ENCODE measurements around the gene ABCA4. TPM values are rescaled to one million over a fixed set of nuclear protein-coding genes. Genes with fewer than 3 reads are reported as not detected.

ABCA4 gene
- total RNA-seq, 4 donors from 2014 or later, result 2.1 to 7.5 (median 5.0) TPM

DNA sequence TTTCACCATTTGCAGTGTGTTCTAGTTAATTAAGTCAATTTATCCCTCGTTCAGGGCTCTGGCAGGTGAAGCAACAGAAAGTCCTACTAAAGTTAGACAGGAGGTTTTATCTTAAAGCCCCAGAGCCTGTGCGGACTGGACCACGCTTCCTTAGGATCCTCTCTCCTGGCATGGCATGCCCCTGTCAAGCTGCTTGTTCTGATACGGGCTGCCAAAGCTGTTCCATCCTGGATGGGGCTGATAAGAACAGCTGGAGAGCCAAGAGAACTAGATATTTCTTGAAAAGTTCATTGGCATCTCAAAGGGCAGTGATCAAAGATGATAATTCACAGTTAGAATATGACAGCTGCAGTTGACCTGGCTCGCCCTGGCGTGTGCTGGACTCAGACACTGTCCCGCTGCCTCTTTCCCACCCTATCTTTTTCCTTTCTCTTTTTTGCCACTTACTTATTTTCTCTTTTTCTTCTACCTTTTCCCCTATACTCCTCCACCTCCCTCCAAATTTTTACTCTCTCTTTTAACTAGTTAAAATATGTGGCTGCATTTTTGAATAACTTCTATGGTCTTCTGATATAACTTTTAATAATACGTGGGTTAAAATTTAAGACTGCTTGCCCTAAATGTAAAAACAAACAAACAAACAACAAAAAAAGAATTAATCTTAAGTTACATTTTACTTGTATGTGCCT, 96.7 kb downstream of the ABCA4 start:
- DNase-seq, result no peak
- TF ChIP-seq, protein P1, sequence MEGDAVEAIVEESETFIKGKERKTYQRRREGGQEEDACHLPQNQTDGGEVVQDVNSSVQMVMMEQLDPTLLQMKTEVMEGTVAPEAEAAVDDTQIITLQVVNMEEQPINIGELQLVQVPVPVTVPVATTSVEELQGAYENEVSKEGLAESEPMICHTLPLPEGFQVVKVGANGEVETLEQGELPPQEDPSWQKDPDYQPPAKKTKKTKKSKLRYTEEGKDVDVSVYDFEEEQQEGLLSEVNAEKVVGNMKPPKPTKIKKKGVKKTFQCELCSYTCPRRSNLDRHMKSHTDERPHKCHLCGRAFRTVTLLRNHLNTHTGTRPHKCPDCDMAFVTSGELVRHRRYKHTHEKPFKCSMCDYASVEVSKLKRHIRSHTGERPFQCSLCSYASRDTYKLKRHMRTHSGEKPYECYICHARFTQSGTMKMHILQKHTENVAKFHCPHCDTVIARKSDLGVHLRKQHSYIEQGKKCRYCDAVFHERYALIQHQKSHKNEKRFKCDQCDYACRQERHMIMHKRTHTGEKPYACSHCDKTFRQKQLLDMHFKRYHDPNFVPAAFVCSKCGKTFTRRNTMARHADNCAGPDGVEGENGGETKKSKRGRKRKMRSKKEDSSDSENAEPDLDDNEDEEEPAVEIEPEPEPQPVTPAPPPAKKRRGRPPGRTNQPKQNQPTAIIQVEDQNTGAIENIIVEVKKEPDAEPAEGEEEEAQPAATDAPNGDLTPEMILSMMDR (IDR thresholded peaks at IDR 0.05), result no peak
- no peak for TF ChIP-seq POLR2A (IDR thresholded peaks at IDR 0.05)
- Histone ChIP-seq H3K4me1 (peaks cover 0 to 5% (median 0%) of the 10 kb centered on the region in 4 donors), H3K36me3 (no peaks in the 10 kb centered on the region), H3K4me3 (no peak overlapping the region), H3K27ac (no peak overlapping the region), H3K9me3 (no peaks in the 10 kb centered on the region), H3K27me3 (no peaks in the 10 kb centered on the region)

DNA sequence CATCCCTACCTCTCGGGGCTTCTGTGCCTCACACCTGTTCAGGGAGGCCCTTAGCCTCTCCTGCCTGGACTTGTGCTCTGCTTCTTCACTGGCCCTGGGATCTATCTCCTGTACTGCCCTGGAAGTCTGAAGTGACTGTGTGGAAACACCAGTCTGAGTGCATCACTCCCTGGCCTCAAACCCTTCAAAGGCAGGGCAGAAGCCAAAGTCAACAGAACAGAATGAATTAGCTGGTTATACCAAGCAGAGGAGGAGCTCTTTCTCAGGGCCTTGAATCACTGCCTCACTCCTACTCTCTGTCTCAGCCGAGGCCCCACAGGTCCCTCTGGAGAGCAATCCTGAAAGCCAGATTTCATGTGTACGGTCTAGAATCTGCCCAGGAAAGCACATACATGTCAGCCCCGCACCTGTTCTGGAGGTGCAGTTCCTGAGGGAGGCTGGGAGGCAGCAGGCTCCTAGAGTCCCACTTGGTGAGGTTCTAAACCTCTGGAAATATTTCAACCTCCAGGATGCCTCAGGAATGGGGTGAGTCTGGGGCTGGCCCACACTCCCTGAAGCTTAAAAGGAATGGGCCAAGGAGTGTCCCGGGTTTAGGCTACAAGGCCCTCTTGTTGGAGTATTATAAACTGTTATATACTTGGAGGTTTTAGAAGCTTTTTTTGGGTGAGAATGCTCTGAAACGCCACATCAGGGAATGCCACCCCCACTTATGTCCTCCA, 98.3 kb downstream of the ABCA4 start:
- H3K27me3 ChIP-seq, result no peaks in the 10 kb centered on the region
- no peak overlapping the region for H3K4me3 ChIP-seq
- DNase-seq, result no peak
- no peaks in the 10 kb centered on the region for H3K36me3 ChIP-seq
- no peak for TF ChIP-seq POLR2A (IDR thresholded peaks at IDR 0.05)
- TF ChIP-seq, protein P1 (IDR thresholded peaks at IDR 0.05), result no peak
- no peak overlapping the region for H3K27ac ChIP-seq
- peaks cover 0 to 5% (median 0%) of the 10 kb centered on the region in 4 donors for H3K4me1 ChIP-seq
- no peaks in the 10 kb centered on the region for H3K9me3 ChIP-seq

DNA sequence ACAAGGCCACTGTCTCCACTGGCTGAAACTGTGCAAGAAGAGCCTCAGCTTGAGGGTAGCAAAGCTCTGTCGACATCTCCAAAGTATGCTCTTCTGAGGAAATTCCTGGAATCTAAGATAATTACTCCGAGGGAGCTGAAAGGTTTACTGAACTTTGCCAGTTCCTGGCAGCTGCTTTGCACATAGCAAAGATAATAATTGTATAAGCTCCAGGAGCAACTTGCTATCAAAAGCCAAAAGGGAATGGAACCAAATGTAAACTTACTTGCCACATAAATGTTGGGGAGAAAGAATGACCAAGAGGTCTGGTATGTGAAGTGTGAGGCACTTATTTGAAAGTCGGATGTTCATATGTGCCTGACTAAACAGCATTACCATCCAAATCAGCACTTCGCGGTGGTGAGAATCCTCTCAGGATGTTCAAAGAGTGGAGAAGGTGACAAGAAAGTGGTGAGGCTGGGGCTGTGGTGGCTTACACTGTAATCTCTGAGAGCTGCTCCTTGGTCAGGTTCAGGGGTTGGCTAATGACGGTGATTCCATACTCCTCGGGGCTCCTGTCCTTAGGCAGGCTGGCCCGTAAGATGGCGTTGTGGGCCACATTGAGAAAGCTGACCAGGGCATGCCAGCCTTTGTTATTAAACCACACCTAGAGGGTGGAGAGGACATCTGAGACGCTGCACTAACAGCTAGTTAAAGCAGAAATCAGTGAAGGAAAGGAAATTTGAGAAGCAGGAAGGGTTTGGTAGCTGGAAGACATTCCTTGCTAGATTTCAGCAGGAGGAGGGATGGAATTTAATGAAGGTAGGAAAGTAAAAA, 100.0 kb downstream of the ABCA4 start:
- Histone ChIP-seq H3K4me3 (no peak overlapping the region), H3K4me1 (peaks cover 0 to 5% (median 0%) of the 10 kb centered on the region in 4 donors), H3K36me3 (no peaks in the 10 kb centered on the region)

DNA sequence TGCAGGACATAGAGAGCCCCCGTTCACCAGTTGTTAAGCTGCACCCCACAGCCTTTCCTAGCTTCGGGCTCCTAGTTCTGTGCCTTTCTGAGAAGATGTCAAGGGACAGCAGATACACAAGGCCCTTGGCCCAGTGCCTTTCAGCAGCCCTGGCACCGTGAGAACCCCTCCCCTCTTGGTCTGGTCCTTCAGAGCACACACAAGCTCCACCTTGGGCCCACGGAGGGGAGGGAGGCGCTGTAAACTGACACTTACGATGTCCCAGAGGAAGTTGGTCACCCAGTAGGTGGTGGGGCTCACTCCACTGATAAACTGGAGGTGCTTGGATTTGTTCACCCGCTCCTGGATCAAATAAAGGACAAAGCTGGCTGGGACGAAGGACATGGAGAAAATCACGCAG, 101.6 kb downstream of the ABCA4 start:
- DNase-seq, result no peak
- H3K27ac ChIP-seq, result no peak overlapping the region
- no peaks in the 10 kb centered on the region for H3K9me3 ChIP-seq
- no peaks in the 10 kb centered on the region for H3K36me3 ChIP-seq
- no peaks in the 10 kb centered on the region for H3K27me3 ChIP-seq
- no peaks in the 10 kb centered on the region for H3K4me1 ChIP-seq
- H3K4me3 ChIP-seq, result no peak overlapping the region
- TF ChIP-seq, protein P1 (IDR thresholded peaks at IDR 0.05), result no peak
- TF ChIP-seq POLR2A (IDR thresholded peaks at IDR 0.05), result no peak

More for the DNA sequence above, 100.0 kb downstream of the ABCA4 start:
- TF ChIP-seq POLR2A (IDR thresholded peaks at IDR 0.05), result no peak
- TF ChIP-seq, protein P1 (IDR thresholded peaks at IDR 0.05), result no peak
- Histone ChIP-seq H3K27ac (no peak overlapping the region), H3K27me3 (no peaks in the 10 kb centered on the region), H3K9me3 (no peaks in the 10 kb centered on the region)
- DNase-seq, result no peak

DNA sequence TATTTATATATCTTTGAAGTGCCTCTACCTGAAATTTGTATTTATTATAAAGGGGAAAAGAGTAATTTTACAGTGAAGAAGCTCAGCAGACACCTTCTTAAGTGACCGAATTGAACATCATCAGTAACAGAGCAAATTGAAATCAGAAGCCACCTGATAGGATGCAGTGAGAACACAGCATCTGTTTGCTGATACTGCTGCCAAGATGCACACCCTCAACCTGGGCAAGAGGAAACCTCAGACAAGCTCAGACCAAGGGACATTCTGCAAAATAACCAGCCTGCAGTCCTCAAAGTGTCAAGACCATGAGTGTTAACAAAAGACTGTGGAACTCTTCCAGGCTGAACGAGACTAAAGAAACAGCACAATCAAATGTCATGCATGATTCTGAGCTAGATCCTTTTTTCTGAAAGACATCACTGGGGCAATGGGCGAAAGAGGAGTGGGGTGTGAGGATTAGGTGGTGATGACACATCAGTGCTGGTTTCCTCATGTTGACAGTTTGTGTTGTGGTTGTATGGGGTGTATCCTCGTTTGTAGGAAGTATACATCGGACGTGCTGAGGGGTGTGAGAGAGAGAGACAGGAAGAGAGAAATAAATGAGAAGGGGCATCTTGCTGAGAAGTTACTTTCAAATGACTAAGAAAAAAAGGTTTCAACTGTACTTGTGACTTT, 103.7 kb downstream of the ABCA4 start:
- no peaks in the 10 kb centered on the region for H3K27me3 ChIP-seq
- no peaks in the 10 kb centered on the region for H3K9me3 ChIP-seq
- no peak overlapping the region for H3K4me3 ChIP-seq
- peaks cover 0 to 5% (median 0%) of the 10 kb centered on the region in 4 donors for H3K4me1 ChIP-seq
- no peaks in the 10 kb centered on the region for H3K36me3 ChIP-seq
- DNase-seq, result no peak
- TF ChIP-seq, protein P1 (IDR thresholded peaks at IDR 0.05), result no peak
- TF ChIP-seq POLR2A (IDR thresholded peaks at IDR 0.05), result no peak
- no peak overlapping the region for H3K27ac ChIP-seq

All from Peyer's patch (tissue), 4 donors.